Measurements from ENCODE around the gene ADGRD2. TPM values are rescaled to one million over a fixed set of nuclear protein-coding genes. Genes with fewer than 3 reads are reported as not detected.

The ADGRD2 gene
- total RNA-seq, 1 experiment from 2014 or later: not detected

- Histone ChIP-seq H3K9me3 (ENCODE audit: control insufficient read depth, insufficient read depth, low read depth, low read length) (no peaks in the 10 kb centered on the region), H3K36me3 (ENCODE audit: control insufficient read depth, insufficient read depth, low read length) (no peaks in the 10 kb centered on the region), H3K4me3 (ENCODE audit: low read depth in 2 of 2, low read length in 2 of 2) (no peak overlapping the region), H3K27ac (ENCODE audit: low read length) (no peak overlapping the region), H3K4me1 (ENCODE audit: control insufficient read depth, insufficient read depth, low read length) (no peaks in the 10 kb centered on the region), H3K27me3 (ENCODE audit: control insufficient read depth, insufficient read depth, low read length) (no peaks in the 10 kb centered on the region)
- POLR2A ChIA-PET: no interaction called here
- CTCF ChIA-PET: no interaction called here
- BruUV-seq (replicated peaks): no TSS peak
- DNase-seq (ENCODE audit: low read depth, low spot score): no peak
- ATAC-seq: no peak
- in situ Hi-C loops (cut with HindIII; ENCODE audit: low pct_unique_long_range_greater_than_20kb, low sequenced_read_pairs) (no loop called here), intact Hi-C loops (cut with micrococcal nuclease; ENCODE audit: unreplicated experiment) (no loop called here)
- TF ChIP-seq SIN3A (IDR thresholded peaks at IDR 0.05; ENCODE audit: borderline replicate concordance, insufficient read depth, low read depth, low read length): no peak
- TF ChIP-seq CTCF (IDR thresholded peaks at IDR 0.05): no peak
- TF ChIP-seq TCF7L2 (IDR thresholded peaks at IDR 0.05; ENCODE audit: low read depth, low read length): no peak
Observed at GRCh38 chr9:124496075-124496449, 45.8 kb downstream of the ADGRD2 start.

GRCh38 chr9:124496463-124496862 lies 46.2 kb downstream of the ADGRD2 start:
- no peak for ATAC-seq
- TF ChIP-seq POLR2AphosphoS5 (IDR thresholded peaks at IDR 0.05; ENCODE audit: low read depth, low read length): no peak
- no peak for TF ChIP-seq SIN3A (IDR thresholded peaks at IDR 0.05; ENCODE audit: borderline replicate concordance, insufficient read depth, low read depth, low read length)
- no peak for TF ChIP-seq TCF7L2 (IDR thresholded peaks at IDR 0.05; ENCODE audit: low read depth, low read length)
- no peak for TF ChIP-seq REST (IDR thresholded peaks at IDR 0.05; ENCODE audit: insufficient read depth in 1 of 2, low read depth in 2 of 2, low read length in 1 of 2)
- no peak for TF ChIP-seq CTCF (IDR thresholded peaks at IDR 0.05)
- Histone ChIP-seq H3K27me3 (ENCODE audit: control insufficient read depth, insufficient read depth, low read length) (no peaks in the 10 kb centered on the region), H3K27ac (ENCODE audit: low read length) (no peak overlapping the region), H3K4me1 (ENCODE audit: control insufficient read depth, insufficient read depth, low read length) (no peaks in the 10 kb centered on the region), H3K36me3 (ENCODE audit: control insufficient read depth, insufficient read depth, low read length) (no peaks in the 10 kb centered on the region), H3K4me3 (ENCODE audit: low read depth in 2 of 2, low read length in 2 of 2) (no peak overlapping the region), H3K9me3 (ENCODE audit: control insufficient read depth, insufficient read depth, low read depth, low read length) (no peaks in the 10 kb centered on the region)
- intact Hi-C loops (cut with micrococcal nuclease; ENCODE audit: unreplicated experiment): no loop called here
- no peak for DNase-seq (ENCODE audit: low read depth, low spot score)
- in situ Hi-C loops (cut with HindIII; ENCODE audit: low pct_unique_long_range_greater_than_20kb, low sequenced_read_pairs): no loop called here
- ChIA-PET CTCF (interaction anchor here (0.6 kb wide), 1 partner anchor 85 kb away, joined by 5 read pairs; no protein-coding TSS in a partner anchor), POLR2A (no interaction called here)
- no TSS peak for BruUV-seq (replicated peaks)

All from Panc1 (cell line).